Loucy (cell line): ENCODE measurements around the gene SSTR5.
"Not testable (repeated sequence)": the region's sequence is repeated elsewhere in the genome, so short reads cannot be mapped to it uniquely, and the experiment has no call there.

ENCODE experiments used
- H2AFZ ChIP-seq: fragments of 200-600 bp; sonication (generic); 2 replicates; pipeline ENCODE4 v1.6.0; 2016; ENCODE audit warnings: antibody characterized with exemption, mild to moderate bottlenecking, low read length, moderate library complexity
- H3F3A ChIP-seq: fragments of 200-600 bp; 2 replicates; pipeline ENCODE4 v1.6.0; 2016; ENCODE audit warnings: antibody characterized with exemption, low read depth, mild to moderate bottlenecking
- H3K27me3 ChIP-seq: fragments of 200-600 bp; sonication (generic); 2 replicates; pipeline ENCODE4 v1.6.1; 2014; ENCODE audit warnings: low read length, mild to moderate bottlenecking; ENCODE audit not compliant: insufficient read depth, poor library complexity, severe bottlenecking
- H3K36me3 ChIP-seq: fragments of 200-600 bp; sonication (generic); 2 replicates; pipeline ENCODE4 v1.6.1; 2016; ENCODE audit warnings: low read length; ENCODE audit not compliant: insufficient read depth
- H3K4me1 ChIP-seq: fragments of 200-600 bp; sonication (generic); 2 replicates; pipeline ENCODE4 v1.5.1; 2014; ENCODE audit warnings: low read length, mild to moderate bottlenecking; ENCODE audit not compliant: insufficient read depth, poor library complexity, severe bottlenecking
- H3K4me2 ChIP-seq: fragments of 200-600 bp; sonication (generic); 2 replicates; pipeline ENCODE4 v1.6.0; 2014; ENCODE audit warnings: antibody characterized with exemption, low read length, low read depth, mild to moderate bottlenecking; ENCODE audit not compliant: poor library complexity, severe bottlenecking
- H3K4me3 ChIP-seq: fragments of 200-600 bp; sonication (generic); 2 replicates; pipeline ENCODE4 v1.5.1; 2014; ENCODE audit warnings: low read length, mild to moderate bottlenecking, mixed read lengths; ENCODE audit not compliant: poor library complexity, severe bottlenecking
- H3K79me2 ChIP-seq: fragments of 200-600 bp; sonication (generic); 2 replicates; pipeline ENCODE4 v1.6.1; 2014; ENCODE audit warnings: low read length; ENCODE audit not compliant: insufficient read depth
- H3K9ac ChIP-seq: fragments of 200-600 bp; sonication (generic); 2 replicates; pipeline ENCODE4 v1.6.0; 2014; ENCODE audit warnings: mild to moderate bottlenecking, low read depth, low read length, moderate library complexity; ENCODE audit not compliant: poor library complexity, severe bottlenecking
- H3K9me2 ChIP-seq: fragments of 200-600 bp; sonication (generic); replicated peaks from 2 replicates; pipeline ENCODE4 v1.6.1; 2016; ENCODE audit warnings: low read depth, low read length, mixed read lengths
- H3K9me3 ChIP-seq: fragments of 200-600 bp; sonication (generic); 2 replicates; pipeline ENCODE4 v1.6.1; 2014; ENCODE audit warnings: mild to moderate bottlenecking, antibody characterized with exemption, low read length, low read depth; ENCODE audit not compliant: insufficient read depth
- H4K20me1 ChIP-seq: fragments of 200-600 bp; sonication (generic); 2 replicates; pipeline ENCODE4 v1.6.0; 2014; ENCODE audit warnings: antibody characterized with exemption, low read length, mild to moderate bottlenecking; ENCODE audit not compliant: insufficient read depth, poor library complexity, severe bottlenecking
- EZH2phosphoT487 ChIP-seq: fragments of 200-600 bp; IDR thresholded peaks from 2 replicates; pipeline ENCODE4 v1.6.1; 2018; ENCODE audit warnings: antibody characterized with exemption, mild to moderate bottlenecking, moderate library complexity, borderline replicate concordance
- TF ChIP-seq, protein P1 (sequence below): fragments of 200-600 bp; sonication (generic); conservative IDR thresholded peaks from 2 replicates; pipeline ENCODE4 v1.5.1; 2014; ENCODE audit warnings: mild to moderate bottlenecking, antibody characterized with exemption, low read length

SSTR5 gene

GRCh38 chr16:1072526-1073261 lies at the start of gene SSTR5:
SSTR5 (plus strand) TSS chr16:1072747; CDS start chr16:1078869, 6,122 bp downstream.
- Histone ChIP-seq H3K4me3 (no peak within 1 kb of the TSS), H3K9me2 (no peaks in the 10 kb centered on the region), H3K9ac (no peak within 1 kb of the TSS), H3K4me2 (no peak within 1 kb of the TSS), H3K9me3 (no peaks in the 10 kb centered on the region), H3K36me3 (no peaks in the 10 kb centered on the region), H3K4me1 (no peaks in the 10 kb centered on the region), H4K20me1 (no peaks in the 10 kb centered on the region), H3K27me3 (no peaks in the 10 kb centered on the region), H3F3A (no peaks in the 10 kb centered on the region), H2AFZ (no peak within 1 kb of the TSS), H3K79me2 (no peaks in the 10 kb centered on the region)
- no peak for TF ChIP-seq EZH2phosphoT487
- TF ChIP-seq, protein P1, sequence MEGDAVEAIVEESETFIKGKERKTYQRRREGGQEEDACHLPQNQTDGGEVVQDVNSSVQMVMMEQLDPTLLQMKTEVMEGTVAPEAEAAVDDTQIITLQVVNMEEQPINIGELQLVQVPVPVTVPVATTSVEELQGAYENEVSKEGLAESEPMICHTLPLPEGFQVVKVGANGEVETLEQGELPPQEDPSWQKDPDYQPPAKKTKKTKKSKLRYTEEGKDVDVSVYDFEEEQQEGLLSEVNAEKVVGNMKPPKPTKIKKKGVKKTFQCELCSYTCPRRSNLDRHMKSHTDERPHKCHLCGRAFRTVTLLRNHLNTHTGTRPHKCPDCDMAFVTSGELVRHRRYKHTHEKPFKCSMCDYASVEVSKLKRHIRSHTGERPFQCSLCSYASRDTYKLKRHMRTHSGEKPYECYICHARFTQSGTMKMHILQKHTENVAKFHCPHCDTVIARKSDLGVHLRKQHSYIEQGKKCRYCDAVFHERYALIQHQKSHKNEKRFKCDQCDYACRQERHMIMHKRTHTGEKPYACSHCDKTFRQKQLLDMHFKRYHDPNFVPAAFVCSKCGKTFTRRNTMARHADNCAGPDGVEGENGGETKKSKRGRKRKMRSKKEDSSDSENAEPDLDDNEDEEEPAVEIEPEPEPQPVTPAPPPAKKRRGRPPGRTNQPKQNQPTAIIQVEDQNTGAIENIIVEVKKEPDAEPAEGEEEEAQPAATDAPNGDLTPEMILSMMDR: no peak

- Histone ChIP-seq H3K27me3 (no peaks in the 10 kb centered on the region), H3K4me2 (no peak overlapping the region), H3K79me2 (no peaks in the 10 kb centered on the region)
Measured at GRCh38 chr16:1024138-1024537, 48.4 kb upstream of the SSTR5 start.

GRCh38 chr16:1025183-1025809 lies 47.3 kb upstream of the SSTR5 start:
- not testable (repeated sequence) for H3K79me2 ChIP-seq, H3K4me3 ChIP-seq, H3K4me2 ChIP-seq, H3K27me3 ChIP-seq, H3F3A ChIP-seq, H3K9me3 ChIP-seq, H3K9ac ChIP-seq, H3K36me3 ChIP-seq, H3K9me2 ChIP-seq, H3K4me1 ChIP-seq, H4K20me1 ChIP-seq, H2AFZ ChIP-seq

More at GRCh38 chr16:1024138-1024537, 48.4 kb upstream of the SSTR5 start:
- Histone ChIP-seq H3K4me3 (no peak overlapping the region), H3K9ac (no peak overlapping the region), H3K9me3 (peaks cover 3% of the 10 kb centered on the region; the same call in 1 of the 2 replicates), H3K36me3 (no peaks in the 10 kb centered on the region), H3F3A (no peaks in the 10 kb centered on the region), H4K20me1 (no peaks in the 10 kb centered on the region), H3K9me2 (no peaks in the 10 kb centered on the region), H2AFZ (no peak overlapping the region), H3K4me1 (no peaks in the 10 kb centered on the region)
- TF ChIP-seq, protein P1: no peak
- TF ChIP-seq EZH2phosphoT487: no peak
